ENCODE results near the gene TBX15.

Gene TBX15

GRCh38 chr1:119027759-119028158 lies 39.6 kb upstream of the TBX15 start (continued):
- no peak for TF ChIP-seq PATZ1 (CRISPR knock-in tag; IDR thresholded peaks at IDR 0.05; ENCODE audit: borderline replicate concordance)
- TF ChIP-seq GLIS3 (CRISPR knock-in tag; IDR thresholded peaks at IDR 0.05), result no peak

- TF ChIP-seq, protein P1, sequence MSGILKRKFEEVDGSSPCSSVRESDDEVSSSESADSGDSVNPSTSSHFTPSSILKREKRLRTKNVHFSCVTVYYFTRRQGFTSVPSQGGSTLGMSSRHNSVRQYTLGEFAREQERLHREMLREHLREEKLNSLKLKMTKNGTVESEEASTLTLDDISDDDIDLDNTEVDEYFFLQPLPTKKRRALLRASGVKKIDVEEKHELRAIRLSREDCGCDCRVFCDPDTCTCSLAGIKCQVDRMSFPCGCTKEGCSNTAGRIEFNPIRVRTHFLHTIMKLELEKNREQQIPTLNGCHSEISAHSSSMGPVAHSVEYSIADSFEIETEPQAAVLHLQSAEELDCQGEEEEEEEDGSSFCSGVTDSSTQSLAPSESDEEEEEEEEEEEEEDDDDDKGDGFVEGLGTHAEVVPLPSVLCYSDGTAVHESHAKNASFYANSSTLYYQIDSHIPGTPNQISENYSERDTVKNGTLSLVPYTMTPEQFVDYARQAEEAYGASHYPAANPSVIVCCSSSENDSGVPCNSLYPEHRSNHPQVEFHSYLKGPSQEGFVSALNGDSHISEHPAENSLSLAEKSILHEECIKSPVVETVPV (CRISPR knock-in tag; IDR thresholded peaks at IDR 0.05), result no peak
- TF ChIP-seq BACH2 (CRISPR knock-in tag; IDR thresholded peaks at IDR 0.05; ENCODE audit: borderline replicate concordance) (no peak), ZNF565 (CRISPR knock-in tag; conservative IDR thresholded peaks at IDR 0.05; ENCODE audit: low read depth) (no peak), TSHZ2 (CRISPR knock-in tag; IDR thresholded peaks at IDR 0.05) (no peak), TOX (CRISPR knock-in tag; IDR thresholded peaks at IDR 0.05; ENCODE audit: borderline replicate concordance) (no peak), POU6F1 (CRISPR knock-in tag; IDR thresholded peaks at IDR 0.05; ENCODE audit: borderline replicate concordance, low read depth) (no peak), ZNF8 (CRISPR knock-in tag; IDR thresholded peaks at IDR 0.05) (no peak), TCF4 (CRISPR knock-in tag; IDR thresholded peaks at IDR 0.05; ENCODE audit: borderline replicate concordance) (no peak), OSR1 (CRISPR knock-in tag; IDR thresholded peaks at IDR 0.05) (no peak), ZNF70 (CRISPR knock-in tag; IDR thresholded peaks at IDR 0.05) (no peak), PATZ1 (CRISPR knock-in tag; IDR thresholded peaks at IDR 0.05; ENCODE audit: borderline replicate concordance) (no peak), ARNTL (CRISPR knock-in tag; IDR thresholded peaks at IDR 0.05; ENCODE audit: borderline replicate concordance, low read depth) (no peak), SNAI2 (CRISPR knock-in tag; IDR thresholded peaks at IDR 0.05) (no peak)
- no peak for ATAC-seq
Observed at GRCh38 chr1:119026956-119027355, 38.8 kb upstream of the TBX15 start.

DNA sequence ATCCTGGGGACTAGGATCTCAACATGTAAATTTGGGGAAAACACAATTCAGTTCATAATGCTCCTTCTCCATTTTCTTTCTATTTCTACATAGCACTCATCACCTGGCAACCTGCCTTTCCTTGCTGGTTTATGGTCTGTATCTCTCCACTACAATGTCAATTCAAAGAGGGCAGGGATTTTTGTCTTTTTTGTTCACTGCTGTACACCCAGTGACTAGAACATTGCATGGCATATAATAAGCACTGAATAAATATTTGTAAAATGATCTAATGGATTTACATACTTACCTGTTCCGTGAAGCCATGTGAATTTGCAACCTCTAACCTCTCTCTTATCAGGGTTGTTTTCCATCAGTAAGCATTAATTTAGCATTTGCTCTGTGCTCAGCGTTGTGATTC lies 27.4 kb upstream of the TBX15 start:
- no peak for ATAC-seq
- TF ChIP-seq ZNF8 (CRISPR knock-in tag; IDR thresholded peaks at IDR 0.05), result no peak
- no peak for TF ChIP-seq PPARA (CRISPR knock-in tag; IDR thresholded peaks at IDR 0.05; ENCODE audit: borderline replicate concordance)
- no peak for TF ChIP-seq GLIS3 (CRISPR knock-in tag; IDR thresholded peaks at IDR 0.05)
- no peak for TF ChIP-seq TOX (CRISPR knock-in tag; IDR thresholded peaks at IDR 0.05; ENCODE audit: borderline replicate concordance)
- TF ChIP-seq ZNF565 (CRISPR knock-in tag; conservative IDR thresholded peaks at IDR 0.05; ENCODE audit: low read depth), result no peak
- no peak for TF ChIP-seq BACH2 (CRISPR knock-in tag; IDR thresholded peaks at IDR 0.05; ENCODE audit: borderline replicate concordance)
- no peak for TF ChIP-seq TCF4 (CRISPR knock-in tag; IDR thresholded peaks at IDR 0.05; ENCODE audit: borderline replicate concordance)
- TF ChIP-seq ISL1 (CRISPR knock-in tag; IDR thresholded peaks at IDR 0.05), result no peak

GRCh38 chr1:119012383-119012782 lies 24.2 kb upstream of the TBX15 start:
- ATAC-seq, result no peak
- TF ChIP-seq ZNF565 (CRISPR knock-in tag; conservative IDR thresholded peaks at IDR 0.05; ENCODE audit: low read depth) (no peak), TSHZ2 (CRISPR knock-in tag; IDR thresholded peaks at IDR 0.05) (no peak), ESRRG (CRISPR knock-in tag; IDR thresholded peaks at IDR 0.05) (no peak), ZFP30 (CRISPR knock-in tag; IDR thresholded peaks at IDR 0.05) (no peak), TOX (CRISPR knock-in tag; IDR thresholded peaks at IDR 0.05; ENCODE audit: borderline replicate concordance) (no peak), CREB5 (CRISPR knock-in tag; IDR thresholded peaks at IDR 0.05; ENCODE audit: low read depth) (no peak), ISL1 (CRISPR knock-in tag; IDR thresholded peaks at IDR 0.05) (no peak), SNAI2 (CRISPR knock-in tag; IDR thresholded peaks at IDR 0.05) (no peak)
- TF ChIP-seq, protein P1 (CRISPR knock-in tag; IDR thresholded peaks at IDR 0.05), result no peak
